Liver (tissue), 9 donors: Measurements from ENCODE around the gene ZNF189. TPM values are rescaled to one million over a fixed set of nuclear protein-coding genes. Genes with fewer than 3 reads are reported as not detected.

ENCODE experiments used
- DNase-seq: peaks from one replicate; pipeline ENCODE4 v3.0.0-alpha.2; 2017; ENCODE audit warnings: low spot score
- H3K27ac ChIP-seq, 2 donors: one replicate each; pipeline ENCODE4 v1.7.0; 2013; ENCODE audit warnings: inconsistent platforms in 2 of 2, low read length in 2 of 2, control low read depth in 1 of 2, low read depth in 1 of 2, mild to moderate bottlenecking in 1 of 2
- H3K27me3 ChIP-seq, 4 donors: one replicate each; pipeline versions ENCODE4 v1.6.1 to v1.7.0; 2013; ENCODE audit warnings: low read length in 3 of 4, inconsistent platforms in 1 of 4, mild to moderate bottlenecking in 1 of 4, moderate library complexity in 1 of 4; ENCODE audit not compliant: control insufficient read depth in 4 of 4, insufficient read depth in 4 of 4
- H3K36me3 ChIP-seq, 4 donors: one replicate each; pipeline versions ENCODE4 v1.6.1 to v1.7.0; 2013; ENCODE audit warnings: low read length in 3 of 4, mild to moderate bottlenecking in 3 of 4, low read depth in 1 of 4, moderate library complexity in 1 of 4; ENCODE audit not compliant: control insufficient read depth in 4 of 4, insufficient read depth in 3 of 4
- H3K4me1 ChIP-seq, 4 donors: one replicate each; pipeline versions ENCODE4 v1.6.1 to v1.7.0; 2013; ENCODE audit warnings: low read length in 3 of 4, mild to moderate bottlenecking in 3 of 4, moderate library complexity in 1 of 4; ENCODE audit not compliant: control insufficient read depth in 4 of 4, insufficient read depth in 4 of 4
- H3K4me3 ChIP-seq, 3 donors: one replicate each; pipeline versions ENCODE4 v1.6.1 to v1.7.0; 2013; ENCODE audit warnings: low read length in 3 of 3, control low read depth in 1 of 3, low read depth in 1 of 3, mild to moderate bottlenecking in 1 of 3
- H3K9ac ChIP-seq, 2 donors: one replicate each; pipeline ENCODE4 v1.7.0; 2013; ENCODE audit warnings: low read length in 2 of 2, mild to moderate bottlenecking in 2 of 2, moderate library complexity in 2 of 2, control low read depth in 1 of 2, low read depth in 1 of 2
- H3K9me3 ChIP-seq, 4 donors: one replicate each; pipeline versions ENCODE4 v1.6.1 to v1.7.0; 2013; ENCODE audit warnings: low read length in 3 of 4; ENCODE audit not compliant: control insufficient read depth in 4 of 4
- CTCF ChIP-seq: fragments of 150-350 bp; IDR thresholded peaks from 2 replicates; pipeline ENCODE4 v1.5.1; 2017; ENCODE audit warnings: improper control_type of control experiment, low read depth, low read length; ENCODE audit not compliant: missing input control
- EGR1 ChIP-seq, 2 donors: IDR thresholded peaks; 2 replicates each; pipeline ENCODE4 v1.6.1; 2016 to 2018; ENCODE audit warnings: antibody characterized with exemption in 2 of 2, low read depth in 2 of 2
- FOXA1 ChIP-seq: IDR thresholded peaks from 2 replicates; pipeline ENCODE4 v1.6.1; 2016; ENCODE audit warnings: antibody characterized with exemption
- FOXA2 ChIP-seq: IDR thresholded peaks from 2 replicates; pipeline ENCODE4 v1.6.1; 2016; ENCODE audit warnings: antibody characterized with exemption
- HNF4G ChIP-seq: IDR thresholded peaks from 2 replicates; pipeline ENCODE4 v1.6.1; 2016; ENCODE audit warnings: antibody characterized with exemption
- JUND ChIP-seq, 2 donors: IDR thresholded peaks; 2 replicates each; pipeline ENCODE4 v1.6.1; 2016; ENCODE audit warnings: antibody characterized with exemption in 2 of 2
- MAX ChIP-seq: IDR thresholded peaks from 2 replicates; pipeline ENCODE4 v1.6.1; 2016; ENCODE audit warnings: antibody characterized with exemption
- RAD21 ChIP-seq, 2 donors: IDR thresholded peaks; 2 replicates each; pipeline ENCODE4 v1.6.1; 2016; ENCODE audit warnings: antibody characterized with exemption in 2 of 2, mild to moderate bottlenecking in 2 of 2
- REST ChIP-seq: IDR thresholded peaks from 2 replicates; pipeline ENCODE4 v1.6.1; 2016; ENCODE audit warnings: antibody characterized with exemption, mild to moderate bottlenecking
- SP1 ChIP-seq: IDR thresholded peaks from 2 replicates; pipeline ENCODE4 v1.6.1; 2018; ENCODE audit warnings: antibody characterized with exemption, mild to moderate bottlenecking
- TAF1 ChIP-seq: conservative IDR thresholded peaks from 2 replicates; pipeline ENCODE4 v1.6.1; 2016; ENCODE audit warnings: antibody characterized with exemption, mild to moderate bottlenecking
- YY1 ChIP-seq: IDR thresholded peaks from 2 replicates; pipeline ENCODE4 v1.6.1; 2016; ENCODE audit warnings: antibody characterized with exemption, mild to moderate bottlenecking
- ZBTB33 ChIP-seq: IDR thresholded peaks from 2 replicates; pipeline ENCODE4 v1.6.1; 2016; ENCODE audit warnings: antibody characterized with exemption
- WGBS: extraction: QIAGEN DNeasy Blood & Tissue Kit; methylation state at CpG from one replicate; pipeline ENCODE4 v1.1.7; 2013; 5-methylcytosine and 5-hydroxymethylcytosine counted together
- polyA plus RNA-seq, 2 donors: library from polyadenylated mRNA; stranded (reverse) in 1 of 2; unstranded in 1 of 2; fragments of 200-250 nt in 1 of 2; fragments of >200 nt in 1 of 2; fragmentation: Nextera tagmentation in 1 of 2; extraction: Ambion mirVana in 1 of 2; gene quantifications; one replicate each; pipeline versions ENCODE4 v1.2.1 to v1.2.3, GENCODE V29; 2013 to 2015
- total RNA-seq, 2 donors: library from RNA; depleted of rRNA; stranded (reverse); fragments of >200 nt; gene quantifications; one replicate each; pipeline ENCODE4 v1.2.3, GENCODE V29; 2014
- donor health status: healthy.
- donor health status: healthy.
- donor health status: healthy.
- donor health status: healthy.
- donor health status: healthy.

The ZNF189 gene
- total and polyA plus RNA-seq, 4 donors, result 4.4 to 16.1 (median 8.3) TPM

- no peak for DNase-seq
- no peaks in the 10 kb centered on the region for H3K27me3 ChIP-seq
- H3K9ac ChIP-seq, result no peak overlapping the region
- TF ChIP-seq FOXA1, result no peak
- no peaks in the 10 kb centered on the region for H3K9me3 ChIP-seq
- H3K27ac ChIP-seq, result no peak overlapping the region
- WGBS, result 42% methylated on average over 4 of the region's 4 CpGs
- H3K4me3 ChIP-seq, result no peak overlapping the region
- H3K36me3 ChIP-seq, result no peaks in the 10 kb centered on the region
- H3K4me1 ChIP-seq, result peaks cover under 1 to 8% (median 1%) of the 10 kb centered on the region in 4 donors
Measured at GRCh38 chr9:101450931-101451330, 52.3 kb downstream of the ZNF189 start.

- H3K4me3 ChIP-seq, result no peak overlapping the region
- peaks cover 0 to 5% (median under 1%) of the 10 kb centered on the region in 4 donors for H3K4me1 ChIP-seq
- TF ChIP-seq TAF1 (no peak), ZBTB33 (no peak), RAD21 (IDR thresholded peaks at IDR 0.05) (no peak), FOXA2 (no peak), YY1 (no peak), SP1 (no peak), CTCF (no peak), REST (no peak), HNF4G (no peak), EGR1 (IDR thresholded peaks at IDR 0.05; ENCODE audit: low read depth in 2 of 2) (no peak), JUND (IDR thresholded peaks at IDR 0.05) (no peak), MAX (no peak)
- 94% methylated on average over 4 of the region's 4 CpGs for WGBS
- no peaks in the 10 kb centered on the region for H3K27me3 ChIP-seq
- H3K9me3 ChIP-seq, result no peaks in the 10 kb centered on the region
- no peak overlapping the region for H3K9ac ChIP-seq
- no peaks in the 10 kb centered on the region for H3K36me3 ChIP-seq
- no peak overlapping the region for H3K27ac ChIP-seq
- DNase-seq, result no peak
Measured at GRCh38 chr9:101451498-101451897, 52.8 kb downstream of the ZNF189 start.
